ENCODE measurements around the gene TBL2. TPM values are rescaled to one million over a fixed set of nuclear protein-coding genes. Genes with fewer than 3 reads are reported as not detected.

The TBL2 gene
- total RNA-seq = 10 to 100 TPM; 31.9 to 56.3 (median 46.2) TPM

GRCh38 chr7:73578342-73579128 is at the start of gene TBL2:
Gene TBL2, minus strand, starts transcription at chr7:73578579. Its CDS starts 30 bp downstream, at chr7:73578549.
- peak in 2 of 5 experiments; percentile 2 to 13 for TF ChIP-seq CTCF (IDR thresholded peaks at IDR 0.05)
- peak; percentile 86 to 93 (median 92) for TF ChIP-seq POLR2AphosphoS5 (IDR thresholded peaks at IDR 0.05)
- TF ChIP-seq EP300 (IDR thresholded peaks at IDR 0.05; ENCODE audit: low read depth) = no peak
- TF ChIP-seq POLR2A (IDR thresholded peaks at IDR 0.05) = peak; percentile 87
- Histone ChIP-seq H3K27ac (peak within 1 kb of the TSS; percentile 94 to 98 (median 97)), H3K4me3 (peak within 1 kb of the TSS; percentile 83 to 95 (median 92)), H3K27me3 (no peaks in the 10 kb centered on the region), H3K36me3 (peaks cover 0 to 10% (median 4%) of the 10 kb centered on the region in 4 donors), H3K9me3 (no peaks in the 10 kb centered on the region), H3K4me1 (peaks cover 11 to 27% (median 19%) of the 10 kb centered on the region in 4 donors)
- 0% methylated on average over 2 to 50 of the region's 75 CpGs for WGBS, 2 donors (ENCODE audit: low coverage in 1 of 2)
- intact Hi-C loops (cut with DNase I; ENCODE audit: low total_unique reads) = no loop called here
- in situ Hi-C loops (cut with MboI; ENCODE audit: low pct_ligation_motif_present in 1 of 4, low pct_unique_long_range_greater_than_20kb in 1 of 4, low sequenced_read_pairs in 3 of 4) = no loop called here
- peak; percentile 100 for DNase-seq

GRCh38 chr7:73626814-73627213 is 48.4 kb upstream of the TBL2 start:
- 17 to 39% methylated on average over 2 to 3 of the region's 3 CpGs for WGBS, 2 donors (ENCODE audit: low coverage in 1 of 2)
- no peak overlapping the region for H3K27ac ChIP-seq
- no peak for DNase-seq
- peaks cover 15 to 24% (median 19%) of the 10 kb centered on the region in 4 donors for H3K4me1 ChIP-seq
- TF ChIP-seq EP300 (IDR thresholded peaks at IDR 0.05; ENCODE audit: low read depth) (no peak), POLR2AphosphoS5 (IDR thresholded peaks at IDR 0.05) (no peak), CTCF (IDR thresholded peaks at IDR 0.05) (no peak), POLR2A (IDR thresholded peaks at IDR 0.05) (no peak)
- H3K4me3 ChIP-seq = no peak overlapping the region
- in situ Hi-C loops (cut with MboI; ENCODE audit: low pct_ligation_motif_present in 1 of 4, low pct_unique_long_range_greater_than_20kb in 1 of 4, low sequenced_read_pairs in 3 of 4) = loop anchor here in 2 of 4 donors (25.0 kb wide), 1 partner anchor 235 kb away; the partner anchor contains the start of gene TMEM270 (in 2 of the 2)
- H3K36me3 ChIP-seq = no peaks in the 10 kb centered on the region
- H3K9me3 ChIP-seq = no peaks in the 10 kb centered on the region
- intact Hi-C loops (cut with DNase I; ENCODE audit: low total_unique reads) = no loop called here
- H3K27me3 ChIP-seq = peaks cover 67% of the 10 kb centered on the region

GRCh38 chr7:73625276-73625675 is 46.9 kb upstream of the TBL2 start:
- no peaks in the 10 kb centered on the region for H3K36me3 ChIP-seq
- no peak overlapping the region for H3K4me3 ChIP-seq
- H3K27me3 ChIP-seq = peaks cover 73% of the 10 kb centered on the region
- peaks cover 15 to 24% (median 19%) of the 10 kb centered on the region in 4 donors for H3K4me1 ChIP-seq
- H3K9me3 ChIP-seq = no peaks in the 10 kb centered on the region
- no peak overlapping the region for H3K27ac ChIP-seq
- in situ Hi-C loops (cut with MboI; ENCODE audit: low pct_ligation_motif_present in 1 of 4, low pct_unique_long_range_greater_than_20kb in 1 of 4, low sequenced_read_pairs in 3 of 4) (loop anchor here in 2 of 4 donors (25.0 kb wide), 1 partner anchor 237 kb away; the partner anchor contains the start of gene TMEM270 (in 2 of the 2)), intact Hi-C loops (cut with DNase I; ENCODE audit: low total_unique reads) (no loop called here)
- DNase-seq = no peak
- TF ChIP-seq POLR2AphosphoS5 (IDR thresholded peaks at IDR 0.05) (no peak), POLR2A (IDR thresholded peaks at IDR 0.05) (no peak), EP300 (IDR thresholded peaks at IDR 0.05; ENCODE audit: low read depth) (no peak), CTCF (IDR thresholded peaks at IDR 0.05) (no peak)
- 91 to 93% methylated on average over 6 to 11 of the region's 11 CpGs for WGBS, 2 donors (ENCODE audit: low coverage in 1 of 2)

GRCh38 chr7:73624669-73625001 is 46.3 kb upstream of the TBL2 start:
- 32 to 41% methylated on average over 3 to 9 of the region's 9 CpGs for WGBS, 2 donors (ENCODE audit: low coverage in 1 of 2)
- in situ Hi-C loops (cut with MboI; ENCODE audit: low pct_ligation_motif_present in 1 of 4, low pct_unique_long_range_greater_than_20kb in 1 of 4, low sequenced_read_pairs in 3 of 4) = loop anchor here in 2 of 4 donors (25.0 kb wide), 1 partner anchor 238 kb away; the partner anchor contains the start of gene TMEM270 (in 2 of the 2)
- peaks cover 15 to 24% (median 19%) of the 10 kb centered on the region in 4 donors for H3K4me1 ChIP-seq
- no peaks in the 10 kb centered on the region for H3K36me3 ChIP-seq
- no peaks in the 10 kb centered on the region for H3K9me3 ChIP-seq
- TF ChIP-seq CTCF (IDR thresholded peaks at IDR 0.05) = peak in 1 of 5 experiments; percentile 10
- TF ChIP-seq POLR2AphosphoS5 (IDR thresholded peaks at IDR 0.05) = no peak
- H3K27me3 ChIP-seq = peaks cover 73% of the 10 kb centered on the region
- H3K4me3 ChIP-seq = peak overlapping the region in 2 of 4 donors; percentile 42 to 57
- no peak for DNase-seq
- intact Hi-C loops (cut with DNase I; ENCODE audit: low total_unique reads) = no loop called here
- H3K27ac ChIP-seq = no peak overlapping the region
